ENCODE measurements around the gene PLOD3. TPM values are rescaled to one million over a fixed set of nuclear protein-coding genes. Genes with fewer than 3 reads are reported as not detected.

Gene PLOD3
- total RNA-seq, 1 donor = 8.7 TPM

DNA sequence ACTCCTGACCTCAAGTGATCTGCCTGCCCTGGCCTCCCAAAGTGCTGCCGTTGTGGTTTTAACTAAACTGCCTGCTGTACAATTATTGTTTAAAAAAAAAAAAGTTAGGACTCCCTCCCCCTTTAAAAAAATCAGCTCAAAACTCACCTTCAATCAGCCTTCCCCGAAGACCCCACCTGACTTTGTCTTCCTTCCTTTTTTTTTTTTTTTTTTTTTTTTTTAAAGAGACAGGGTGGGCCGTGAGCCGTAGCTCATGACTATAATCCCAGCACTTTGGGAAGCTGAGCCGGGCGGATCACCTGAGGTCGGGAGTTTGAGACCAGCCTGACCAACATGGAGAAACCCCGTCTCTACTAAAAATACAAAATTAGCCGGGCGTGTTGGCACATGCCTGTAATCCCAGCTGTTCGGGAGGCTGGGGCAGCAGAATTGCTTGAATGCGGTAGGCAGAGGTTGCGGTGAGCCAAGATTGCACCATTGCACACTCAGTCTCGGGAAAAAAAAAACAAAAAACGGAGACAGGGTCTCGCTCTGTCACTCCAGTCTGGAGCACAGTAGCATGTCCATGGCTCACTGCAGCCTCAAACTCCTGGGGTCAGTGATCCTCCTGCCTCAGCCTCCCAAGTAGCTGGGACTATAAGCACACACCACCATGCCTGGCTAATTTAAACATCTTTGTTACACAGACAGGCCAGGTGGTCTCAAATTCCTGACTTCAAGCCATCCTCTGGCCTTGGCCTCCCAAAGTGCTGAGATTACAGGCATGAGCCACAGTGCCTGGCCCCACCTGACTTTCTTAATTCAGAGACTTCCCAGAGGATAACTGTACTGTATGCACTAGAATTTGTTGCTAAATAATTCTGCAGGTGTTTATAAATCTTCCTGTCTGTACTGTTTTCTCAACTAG, 24.3 kb upstream of the PLOD3 start:
- Histone ChIP-seq H3K4me3 (ENCODE audit: low read length) (no peak overlapping the region), H3K9me3 (ENCODE audit: low read depth, low read length) (no peaks in the 10 kb centered on the region), H3K4me1 (ENCODE audit: insufficient read depth, low read length) (peaks cover 47% of the 10 kb centered on the region), H3K27me3 (ENCODE audit: insufficient read depth, low read length) (no peaks in the 10 kb centered on the region)

- H3K4me1 ChIP-seq (ENCODE audit: insufficient read depth, low read length) = peaks cover 47% of the 10 kb centered on the region
- H3K27me3 ChIP-seq (ENCODE audit: insufficient read depth, low read length) = no peaks in the 10 kb centered on the region
- no peaks in the 10 kb centered on the region for H3K9me3 ChIP-seq (ENCODE audit: low read depth, low read length)
Observed at GRCh38 chr7:101241015-101241363, 23.6 kb upstream of the PLOD3 start.

DNA sequence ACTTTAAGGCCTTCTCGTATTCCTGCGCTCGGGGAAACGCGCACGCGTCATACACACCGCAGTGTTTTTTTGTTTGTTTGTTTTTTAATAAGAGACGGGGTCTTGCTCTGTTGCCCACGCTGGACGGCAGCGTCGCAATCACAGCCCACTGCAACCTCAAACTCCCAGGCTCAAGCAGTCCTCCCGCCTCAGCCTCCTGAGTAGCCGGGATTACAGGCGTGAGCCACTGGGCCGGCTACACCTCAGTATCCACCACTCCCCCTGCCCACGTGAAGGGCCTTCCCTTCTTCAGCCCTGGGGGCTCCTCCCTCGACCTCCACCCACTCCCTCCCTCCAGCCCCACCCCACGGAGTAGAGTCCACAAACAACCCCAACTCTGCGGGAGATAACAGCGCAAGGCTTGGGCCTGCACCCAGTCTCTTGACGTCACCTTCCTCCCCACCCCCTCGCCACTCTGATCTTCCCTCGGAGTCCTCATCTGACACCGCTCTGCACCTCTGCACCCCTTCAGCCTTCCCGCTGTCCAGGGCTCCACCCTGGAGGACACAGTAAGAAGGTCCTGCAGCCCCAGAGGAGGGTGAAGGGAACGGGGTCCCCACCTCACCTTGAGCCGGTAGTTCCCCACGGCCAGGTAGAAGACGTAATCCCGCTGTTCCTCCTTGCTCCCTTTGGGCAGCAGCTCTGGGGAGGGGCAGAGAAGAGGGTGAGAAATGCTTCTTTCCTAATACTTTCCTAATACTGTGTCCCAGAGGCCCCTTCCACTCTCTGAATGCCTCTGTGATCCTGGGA, 23.0 kb upstream of the PLOD3 start:
- no peak overlapping the region for H3K4me3 ChIP-seq (ENCODE audit: low read length)
- H3K9me3 ChIP-seq (ENCODE audit: low read depth, low read length) = no peaks in the 10 kb centered on the region
- H3K27me3 ChIP-seq (ENCODE audit: insufficient read depth, low read length) = no peaks in the 10 kb centered on the region
- peaks cover 43% of the 10 kb centered on the region for H3K4me1 ChIP-seq (ENCODE audit: insufficient read depth, low read length)

More at GRCh38 chr7:101241015-101241363, 23.6 kb upstream of the PLOD3 start:
- no peak overlapping the region for H3K4me3 ChIP-seq (ENCODE audit: low read length)

DNA sequence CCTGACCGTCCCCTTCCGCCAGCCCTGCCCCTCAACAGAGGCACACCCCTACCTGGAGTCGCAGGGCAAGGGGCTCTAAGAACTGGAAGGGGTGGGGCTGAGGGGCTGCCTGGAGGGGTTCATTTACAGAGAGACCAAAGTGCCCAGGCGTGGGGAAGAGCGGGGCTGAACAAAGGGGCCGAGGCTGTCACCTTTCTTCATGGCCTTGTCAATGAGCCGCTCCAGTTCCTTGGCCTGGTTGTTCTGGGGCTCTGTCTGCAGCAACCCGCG, 22.5 kb upstream of the PLOD3 start:
- H3K4me1 ChIP-seq (ENCODE audit: insufficient read depth, low read length) = peaks cover 38% of the 10 kb centered on the region
- no peaks in the 10 kb centered on the region for H3K27me3 ChIP-seq (ENCODE audit: insufficient read depth, low read length)
- no peak overlapping the region for H3K4me3 ChIP-seq (ENCODE audit: low read length)
- H3K9me3 ChIP-seq (ENCODE audit: low read depth, low read length) = no peaks in the 10 kb centered on the region

DNA sequence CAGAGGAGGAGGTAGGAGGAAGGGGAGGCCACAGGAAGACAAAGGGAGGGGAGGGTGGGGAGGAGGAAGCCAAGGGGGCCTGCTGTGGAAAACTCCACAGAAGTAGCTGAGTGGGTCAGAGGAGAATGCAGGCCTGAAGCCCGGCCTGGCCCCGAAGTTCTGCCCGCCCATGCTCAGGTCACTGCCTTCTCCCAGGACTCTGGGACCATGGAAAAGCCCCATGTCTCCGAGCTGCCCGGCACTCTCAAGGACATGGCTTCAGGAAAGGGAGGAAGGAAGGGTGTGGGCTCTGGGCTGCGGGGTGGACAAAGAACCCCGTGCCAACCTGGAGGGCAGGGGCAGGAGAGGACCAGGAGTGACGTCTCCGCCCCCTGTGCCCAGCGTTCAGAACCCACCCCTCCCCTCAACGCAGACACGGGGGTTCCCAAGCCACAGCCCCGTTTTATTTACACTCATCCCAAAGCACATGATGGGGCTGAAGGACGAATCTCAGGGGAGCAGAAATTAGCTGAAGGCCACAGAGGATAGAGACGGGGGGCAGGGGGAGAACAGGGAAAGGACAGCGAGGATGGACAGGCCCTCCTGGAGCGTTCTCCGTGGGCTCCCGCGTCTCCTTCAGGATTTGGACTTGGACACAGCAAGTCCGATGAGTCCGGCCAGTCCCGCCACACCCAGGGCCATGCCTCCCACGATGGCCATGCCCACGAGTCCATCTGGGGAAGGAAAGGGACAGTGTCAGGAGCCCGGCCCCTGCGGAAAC, 22.0 kb upstream of the PLOD3 start:
- H3K27me3 ChIP-seq (ENCODE audit: insufficient read depth, low read length) = no peaks in the 10 kb centered on the region
- H3K9me3 ChIP-seq (ENCODE audit: low read depth, low read length) = no peaks in the 10 kb centered on the region
- H3K4me1 ChIP-seq (ENCODE audit: insufficient read depth, low read length) = peaks cover 38% of the 10 kb centered on the region
- H3K4me3 ChIP-seq (ENCODE audit: low read length) = no peak overlapping the region

DNA sequence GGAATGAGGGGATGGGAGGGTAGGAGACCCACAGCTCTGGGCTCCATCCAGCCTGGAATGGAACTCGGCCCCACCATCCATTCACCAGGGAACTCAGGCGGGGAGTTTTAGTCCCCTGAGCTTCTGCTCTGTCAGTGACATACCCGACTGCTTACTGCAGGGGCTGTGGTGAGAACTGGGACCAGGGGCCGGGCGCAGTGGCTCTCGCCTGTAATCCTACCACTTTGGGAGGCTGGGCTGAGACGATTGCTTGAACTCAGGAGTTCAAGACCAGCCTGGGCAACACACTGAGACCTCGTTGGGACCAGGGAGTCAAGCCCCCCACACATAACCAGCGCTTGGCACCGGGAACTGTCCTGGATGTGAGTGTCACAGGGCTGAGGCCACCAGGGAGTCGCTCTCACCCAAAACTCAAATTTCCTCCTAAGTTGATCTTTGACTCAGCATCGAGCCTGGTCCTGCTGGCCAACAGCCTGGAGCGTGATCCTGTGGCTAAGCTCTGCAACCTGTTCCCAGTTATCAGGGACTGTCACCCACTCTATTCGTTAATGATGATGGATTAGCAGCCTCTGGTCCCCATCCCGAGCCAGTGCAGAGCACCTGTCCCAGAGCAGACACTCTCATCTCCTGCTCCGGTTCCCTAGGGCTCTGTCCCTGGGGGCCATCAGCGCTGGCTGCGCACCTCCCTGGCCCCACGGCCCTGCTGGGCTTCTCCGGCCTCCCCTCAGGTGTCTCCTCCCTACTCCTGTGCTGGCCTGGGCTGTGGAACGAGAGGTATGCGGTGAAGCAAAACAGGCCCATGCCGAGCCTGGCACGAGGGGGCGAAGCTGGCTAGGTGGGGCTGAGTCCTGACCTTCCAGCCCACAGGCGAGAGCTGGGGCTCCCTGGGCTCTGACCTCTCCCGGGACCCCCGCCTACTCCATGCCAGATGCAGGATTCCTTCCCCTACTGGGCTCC, 21.1 kb upstream of the PLOD3 start:
- Histone ChIP-seq H3K4me3 (ENCODE audit: low read length) (no peak overlapping the region), H3K9me3 (ENCODE audit: low read depth, low read length) (no peaks in the 10 kb centered on the region), H3K27me3 (ENCODE audit: insufficient read depth, low read length) (no peaks in the 10 kb centered on the region), H3K4me1 (ENCODE audit: insufficient read depth, low read length) (peaks cover 31% of the 10 kb centered on the region)

- Histone ChIP-seq H3K4me3 (ENCODE audit: low read length) (no peak within 1 kb of the TSS), H3K9me3 (ENCODE audit: low read depth, low read length) (no peaks in the 10 kb centered on the region), H3K27me3 (ENCODE audit: insufficient read depth, low read length) (no peaks in the 10 kb centered on the region), H3K4me1 (ENCODE audit: insufficient read depth, low read length) (peaks cover 25% of the 10 kb centered on the region)
Observed at GRCh38 chr7:101237206-101238067, 20.1 kb upstream of the PLOD3 start, which contains the start of gene CLDN15. Gene CLDN15, minus strand, starts transcription at chr7:101237802. Its CDS starts 221 bp downstream, at chr7:101237581.

DNA sequence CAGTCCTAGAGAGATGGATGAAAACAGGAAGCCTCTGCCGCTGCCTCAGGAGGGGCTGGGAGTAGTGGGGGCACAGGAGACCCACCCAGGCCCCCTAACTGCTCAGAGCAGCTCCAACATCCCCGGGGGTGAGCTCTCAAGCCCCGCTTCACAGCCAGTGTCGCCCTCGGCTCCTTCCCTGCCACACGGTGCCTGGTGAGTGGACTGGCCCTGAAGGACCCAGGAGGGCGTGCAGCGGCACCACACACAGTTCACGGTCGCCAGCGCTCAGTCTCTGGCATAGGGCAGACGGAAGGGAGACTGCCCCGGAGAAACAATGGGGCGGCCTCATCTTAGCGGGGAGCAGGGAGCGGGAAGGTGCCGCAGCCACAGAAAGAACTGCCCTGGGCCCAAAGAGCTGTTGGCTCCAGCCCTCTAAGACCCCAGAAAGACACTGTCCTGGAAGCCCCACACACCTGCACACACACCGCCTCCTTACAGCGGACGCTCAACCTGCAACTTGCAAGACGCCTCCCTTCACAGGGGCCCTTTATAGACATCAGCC, 19.0 kb upstream of the PLOD3 start:
- no peaks in the 10 kb centered on the region for H3K9me3 ChIP-seq (ENCODE audit: low read depth, low read length)
- H3K4me1 ChIP-seq (ENCODE audit: insufficient read depth, low read length) = peaks cover 14% of the 10 kb centered on the region
- H3K27me3 ChIP-seq (ENCODE audit: insufficient read depth, low read length) = no peaks in the 10 kb centered on the region
- no peak overlapping the region for H3K4me3 ChIP-seq (ENCODE audit: low read length)

DNA sequence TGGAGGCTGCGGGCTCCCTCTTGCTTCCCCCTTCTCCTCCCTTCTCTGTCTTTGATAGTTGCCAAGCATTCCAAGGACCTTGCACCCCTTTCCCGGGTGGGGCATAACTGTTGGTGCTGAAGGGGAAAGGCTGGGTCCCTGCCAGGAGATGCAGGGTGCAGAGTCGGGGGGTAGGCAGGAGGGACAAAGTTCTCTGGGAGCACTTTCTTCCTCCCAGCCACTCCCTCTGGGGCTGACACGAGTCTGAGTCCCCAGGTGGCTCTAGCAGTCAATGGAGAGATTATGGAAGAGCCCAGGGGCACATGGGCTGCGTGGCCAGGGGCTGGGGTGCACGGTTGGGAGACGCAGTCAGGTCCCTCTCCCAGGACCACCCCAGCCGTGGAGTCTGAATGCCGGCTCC, 18.1 kb upstream of the PLOD3 start:
- peaks cover 6% of the 10 kb centered on the region for H3K4me1 ChIP-seq (ENCODE audit: insufficient read depth, low read length)
- no peak overlapping the region for H3K4me3 ChIP-seq (ENCODE audit: low read length)
- no peaks in the 10 kb centered on the region for H3K27me3 ChIP-seq (ENCODE audit: insufficient read depth, low read length)
- no peaks in the 10 kb centered on the region for H3K9me3 ChIP-seq (ENCODE audit: low read depth, low read length)

DNA sequence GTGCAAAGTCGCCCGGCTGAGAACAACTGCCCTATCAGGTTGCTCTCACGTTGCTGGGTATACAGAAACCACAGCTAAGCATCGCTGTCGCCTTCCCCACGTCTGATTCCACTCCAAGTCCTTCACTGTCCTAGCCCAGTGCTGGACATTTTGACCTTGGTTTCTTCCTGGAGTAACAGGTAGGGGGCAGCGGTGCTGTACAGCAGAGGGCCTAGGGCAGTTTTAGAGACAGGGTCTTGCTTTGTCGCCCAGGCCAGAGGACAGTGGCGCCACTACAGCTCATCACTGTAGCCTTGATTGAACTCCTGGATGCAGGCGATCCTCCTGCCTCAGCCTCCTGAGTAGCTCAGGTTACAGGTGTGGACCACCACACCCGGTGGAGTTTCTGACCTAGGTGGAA, 17.7 kb upstream of the PLOD3 start:
- H3K9me3 ChIP-seq (ENCODE audit: low read depth, low read length) = no peaks in the 10 kb centered on the region
- no peaks in the 10 kb centered on the region for H3K27me3 ChIP-seq (ENCODE audit: insufficient read depth, low read length)
- H3K4me3 ChIP-seq (ENCODE audit: low read length) = no peak overlapping the region
- peaks cover 6% of the 10 kb centered on the region for H3K4me1 ChIP-seq (ENCODE audit: insufficient read depth, low read length)

DNA sequence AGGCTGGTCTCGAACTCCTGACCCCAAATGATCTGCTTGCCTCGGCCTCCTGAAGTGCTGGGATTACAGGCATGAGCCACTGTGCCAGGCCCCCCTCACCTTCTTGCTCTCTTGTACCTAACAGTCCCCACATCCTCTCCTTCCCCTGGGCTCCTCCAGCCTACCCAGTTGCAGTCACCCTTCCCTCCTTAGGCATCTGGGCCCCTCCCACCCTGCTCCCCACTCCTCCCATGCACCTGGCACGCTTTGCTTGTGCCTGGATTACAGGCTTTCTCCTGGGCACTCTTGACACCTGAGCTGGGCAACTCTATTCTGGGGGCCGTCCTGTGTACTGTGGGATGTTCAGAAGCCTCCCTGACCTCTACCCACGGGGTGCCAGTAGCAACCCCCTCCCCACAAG, 17.3 kb upstream of the PLOD3 start:
- H3K27me3 ChIP-seq (ENCODE audit: insufficient read depth, low read length) = no peaks in the 10 kb centered on the region
- H3K9me3 ChIP-seq (ENCODE audit: low read depth, low read length) = no peaks in the 10 kb centered on the region

DNA sequence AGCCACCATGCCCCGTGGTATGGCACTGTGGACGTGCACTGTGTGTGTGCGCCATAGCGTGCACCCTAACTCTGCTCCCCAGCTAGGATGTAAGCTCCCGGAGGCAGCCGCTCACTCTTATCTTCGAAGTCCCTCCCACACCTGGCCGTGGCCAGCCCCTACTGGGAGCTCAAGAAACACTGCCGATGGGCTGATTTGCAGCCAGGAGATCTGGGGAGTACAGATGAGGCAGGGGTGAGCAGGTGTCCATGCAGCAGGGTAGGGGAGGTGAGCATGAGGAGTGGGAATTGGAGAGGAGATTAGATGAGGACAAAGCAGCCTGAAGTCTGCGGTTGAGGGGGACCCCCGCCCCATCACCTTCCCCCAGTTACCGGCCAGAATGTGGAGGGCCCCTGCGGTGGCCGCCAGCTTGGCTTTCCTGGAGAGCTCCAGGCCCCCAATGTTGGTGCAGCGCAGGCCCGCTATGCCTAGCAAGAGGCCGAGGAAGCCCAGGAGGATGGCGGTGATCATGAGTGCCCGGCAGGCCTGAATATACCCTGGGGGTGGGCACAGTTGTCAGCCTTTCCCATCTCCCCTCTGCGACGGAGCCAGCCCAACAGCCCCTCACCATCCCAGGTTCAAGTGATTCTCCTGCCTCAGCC, 16.6 kb upstream of the PLOD3 start:
- Histone ChIP-seq H3K4me3 (ENCODE audit: low read length) (no peak overlapping the region), H3K4me1 (ENCODE audit: insufficient read depth, low read length) (no peaks in the 10 kb centered on the region), H3K27me3 (ENCODE audit: insufficient read depth, low read length) (no peaks in the 10 kb centered on the region), H3K9me3 (ENCODE audit: low read depth, low read length) (no peaks in the 10 kb centered on the region)

More for the DNA sequence above, 17.3 kb upstream of the PLOD3 start:
- H3K4me3 ChIP-seq (ENCODE audit: low read length) = no peak overlapping the region
- H3K4me1 ChIP-seq (ENCODE audit: insufficient read depth, low read length) = peaks cover 6% of the 10 kb centered on the region

Measured in mononuclear cell (primary cell).